H1 (cell line): ENCODE results near the gene CXCL11. TPM values are rescaled to one million over a fixed set of nuclear protein-coding genes. Genes with fewer than 3 reads are reported as not detected.

ENCODE experiments used
- CTCF ChIA-PET: fragments of 300-600 bp; sonication (Branson Sonifier 250); formaldehyde crosslinking; loops from one replicate; lab custom pipeline; 2021; ENCODE audit not compliant: partially characterized antibody; lab: Charles Lee
- POLR2A ChIA-PET: fragments of 300-600 bp; sonication (Branson Sonifier 250); formaldehyde crosslinking; loops from one replicate; lab custom pipeline; 2021; ENCODE audit warnings: inconsistent platforms; ENCODE audit not compliant: partially characterized antibody; lab: Charles Lee
- DNase-seq, 2 experiments: peaks; one replicate each; pipeline versions ENCODE4 v3.0.0 to v3.0.0-alpha.2; 2010 to 2022; ENCODE audit warnings: low spot score in 2 of 2, low read depth in 1 of 2, mixed read lengths in 1 of 2
- FAIRE-seq: peaks from 2 replicates; lab custom pipeline; 2011; peaks lifted over from hg19 to GRCh38; lab: Jason Lieb, UNC
- H2AFZ ChIP-seq: 2 replicates; pipeline ENCODE4 v1.8.1; 2012; ENCODE audit warnings: low read length, inconsistent platforms
- H2AK5ac ChIP-seq: 2 replicates; pipeline ENCODE4 v1.6.1; 2013; ENCODE audit warnings: low read depth, low read length
- H2BK120ac ChIP-seq: replicated peaks from 2 replicates; pipeline ENCODE3; 2013; ENCODE audit warnings: low read depth, low read length, inconsistent platforms
- H2BK12ac ChIP-seq: 2 replicates; pipeline ENCODE4 v1.6.1; 2013; ENCODE audit warnings: low read depth, low read length
- H2BK15ac ChIP-seq: 2 replicates; pipeline ENCODE4 v1.6.1; 2013; ENCODE audit warnings: low read length
- H2BK20ac ChIP-seq: 2 replicates; pipeline ENCODE4 v1.6.1; 2013; ENCODE audit warnings: low read length
- H2BK5ac ChIP-seq: 2 replicates; pipeline ENCODE4 v1.6.1; 2013; ENCODE audit warnings: low read depth, low read length
- H3K14ac ChIP-seq: 2 replicates; pipeline ENCODE4 v1.6.1; 2013; ENCODE audit warnings: inconsistent platforms; ENCODE audit not compliant: insufficient read length
- H3K18ac ChIP-seq: 2 replicates; pipeline ENCODE4 v1.6.1; 2013; ENCODE audit warnings: low read length; ENCODE audit errors: extremely low read depth
- H3K23ac ChIP-seq: 2 replicates; pipeline ENCODE4 v1.6.1; 2013; ENCODE audit warnings: inconsistent platforms; ENCODE audit not compliant: insufficient read length
- H3K23me2 ChIP-seq: 2 replicates; pipeline ENCODE4 v1.6.1; 2013; ENCODE audit warnings: low read depth, low read length
- H3K27ac ChIP-seq: 2 replicates; pipeline ENCODE4 v1.6.1; 2011; ENCODE audit warnings: low read depth, low read length, inconsistent platforms
- H3K27me3 ChIP-seq, 4 experiments: replicated peaks in 1 of 4; 1 replicate in 1 of 4; 2 replicates in 3 of 4; pipeline versions ENCODE4 v1.6.1 to v1.8.1; 2011 to 2013; ENCODE audit warnings: low read length in 3 of 4, mild to moderate bottlenecking in 3 of 4, inconsistent platforms in 2 of 4, mixed read lengths in 2 of 4, moderate library complexity in 1 of 4; ENCODE audit not compliant: control insufficient read depth in 3 of 4, insufficient read depth in 3 of 4; ENCODE audit errors: extremely low read depth in 1 of 4
- H3K36me3 ChIP-seq, 4 experiments: 2 replicates each; pipeline versions ENCODE4 v1.6.1 to v1.8.1; 2011 to 2013; ENCODE audit warnings: mild to moderate bottlenecking in 4 of 4, low read length in 3 of 4, moderate library complexity in 2 of 4, control low read depth in 1 of 4, inconsistent platforms in 1 of 4; ENCODE audit not compliant: insufficient read depth in 4 of 4, control insufficient read depth in 2 of 4
- H3K4ac ChIP-seq: replicated peaks from 2 replicates; pipeline ENCODE3; 2013; ENCODE audit warnings: low read length, low read depth, mixed read lengths, inconsistent platforms; ENCODE audit not compliant: insufficient read length
- H3K4me1 ChIP-seq, 4 experiments: replicated peaks in 1 of 4; 1 replicate in 1 of 4; 2 replicates in 3 of 4; pipeline versions ENCODE4 v1.6.1 to v1.8.1; 2011 to 2013; ENCODE audit warnings: low read length in 3 of 4, inconsistent platforms in 2 of 4, mixed read lengths in 1 of 4; ENCODE audit not compliant: insufficient read depth in 4 of 4, control insufficient read depth in 3 of 4
- H3K4me2 ChIP-seq, 2 experiments: 2 replicates each; pipeline versions ENCODE4 v1.6.1 to v1.8.1; 2011 to 2013; ENCODE audit warnings: low read depth in 2 of 2, low read length in 2 of 2, control low read depth in 1 of 2, inconsistent platforms in 1 of 2, mild to moderate bottlenecking in 1 of 2; ENCODE audit not compliant: insufficient read depth in 1 of 2
- H3K4me3 ChIP-seq, 4 experiments: fragments of 200-600, 300-600 bp in 1 of 4; sonication (generic), shearing (Covaris generic), sonication (Bioruptor Twin) in 1 of 4; 2 replicates each; pipeline versions ENCODE4 v1.5.1 to v1.8.1; 2011 to 2016; ENCODE audit warnings: low read length in 4 of 4, low read depth in 3 of 4, control low read depth in 2 of 4, inconsistent platforms in 2 of 4, mild to moderate bottlenecking in 2 of 4, mixed read lengths in 1 of 4, moderate library complexity in 1 of 4; ENCODE audit not compliant: insufficient read depth in 2 of 4; ENCODE audit errors: extremely low read depth in 1 of 4
- H3K56ac ChIP-seq: replicated peaks from 2 replicates; pipeline ENCODE3; 2013; ENCODE audit warnings: low read depth, mild to moderate bottlenecking, mixed read lengths, low read length, inconsistent platforms; ENCODE audit not compliant: insufficient read length
- H3K79me1 ChIP-seq: 2 replicates; pipeline ENCODE4 v1.6.1; 2013; ENCODE audit warnings: low read depth, low read length, control low read depth
- H3K79me2 ChIP-seq, 2 experiments: 2 replicates each; pipeline versions ENCODE4 v1.6.1 to v1.8.1; 2012 to 2013; ENCODE audit warnings: low read length in 2 of 2, mild to moderate bottlenecking in 2 of 2, inconsistent platforms in 1 of 2; ENCODE audit not compliant: insufficient read depth in 2 of 2, control insufficient read depth in 1 of 2
- H3K9ac ChIP-seq, 4 experiments: replicated peaks in 1 of 4; 1 replicate in 1 of 4; 2 replicates in 3 of 4; pipeline versions ENCODE4 v1.6.1 to v1.8.1; 2011 to 2013; ENCODE audit warnings: low read depth in 3 of 4, low read length in 3 of 4, control low read depth in 2 of 4, mild to moderate bottlenecking in 2 of 4, moderate library complexity in 2 of 4, inconsistent platforms in 1 of 4; ENCODE audit errors: extremely low read depth in 1 of 4
- H3K9me3 ChIP-seq, 2 experiments: 2 replicates each; pipeline versions ENCODE4 v1.6.1 to v1.8.1; 2012 to 2013; ENCODE audit warnings: mild to moderate bottlenecking in 2 of 2, moderate library complexity in 2 of 2, control low read depth in 1 of 2, inconsistent platforms in 1 of 2, low read depth in 1 of 2, low read length in 1 of 2, mixed read lengths in 1 of 2; ENCODE audit not compliant: insufficient read depth in 2 of 2
- H4K20me1 ChIP-seq, 2 experiments: replicated peaks in 1 of 2; 2 replicates each; pipeline versions ENCODE3 to v1.8.1; 2011 to 2013; ENCODE audit warnings: inconsistent platforms in 2 of 2, low read length in 2 of 2, mild to moderate bottlenecking in 1 of 2; ENCODE audit not compliant: insufficient read depth in 2 of 2, control insufficient read depth in 1 of 2
- H4K5ac ChIP-seq: 2 replicates; pipeline ENCODE4 v1.6.1; 2013; ENCODE audit warnings: low read length, low read depth, mixed read lengths, inconsistent platforms; ENCODE audit not compliant: insufficient read length
- H4K8ac ChIP-seq: 2 replicates; pipeline ENCODE4 v1.8.0; 2013; ENCODE audit warnings: mild to moderate bottlenecking, moderate library complexity, low read length, inconsistent platforms; ENCODE audit not compliant: insufficient read depth; ENCODE audit errors: extremely low read depth
- H4K91ac ChIP-seq: replicated peaks from 2 replicates; pipeline ENCODE3; 2013; ENCODE audit warnings: low read length, mixed read lengths, inconsistent platforms; ENCODE audit not compliant: insufficient read length
- CBX5 ChIP-seq: fragments of 300-800, 300-1000 bp; sonication (generic); IDR thresholded peaks from 2 replicates; pipeline ENCODE4 v1.7.1; 2016; ENCODE audit warnings: antibody characterized with exemption, low read length, low read depth
- POLR2A ChIP-seq, 2 experiments: IDR thresholded peaks; 1 replicate in 1 of 2; 2 replicates in 1 of 2; pipeline ENCODE4 v1.6.1; 2011; ENCODE audit warnings: low read depth in 2 of 2, low read length in 2 of 2, mild to moderate bottlenecking in 2 of 2; ENCODE audit errors: control extremely low read depth in 1 of 2
- YY1 ChIP-seq: IDR thresholded peaks from 2 replicates; pipeline ENCODE4 v1.6.1; 2011; ENCODE audit warnings: low read depth, mild to moderate bottlenecking, low read length
- whole genome bisulfite sequencing, 2 experiments: shearing (Covaris generic) in 1 of 2; methylation state at CpG; one replicate each; pipeline versions ENCODE4 v1.1.6 to v1.1.7; 2013 to 2015; ENCODE audit warnings: low lambda C conversion rate in 2 of 2, mixed read lengths in 2 of 2, inconsistent platforms in 1 of 2, low coverage in 1 of 2, missing lambda C conversion rate in 1 of 2; ENCODE audit not compliant: insufficient replicate concordance in 2 of 2, insufficient coverage in 1 of 2, insufficient read length in 1 of 2; ENCODE audit errors: extremely low coverage in 1 of 2, missing lambda C conversion rate in 1 of 2; 5-methylcytosine and 5-hydroxymethylcytosine counted together
- polyA plus RNA-seq, 7 experiments: library from polyadenylated mRNA; depleted of rRNA in 3 of 7; stranded (reverse) in 5 of 7; unstranded in 2 of 7; fragments of >200 nt in 5 of 7; fragments of 200-250 nt in 2 of 7; gene quantifications; 1 replicate in 5 of 7; 2 replicates in 1 of 7; 4 replicates in 1 of 7; pipeline versions ENCODE4 v1.2.1 to v1.2.3, GENCODE V29; 2011 to 2013; ENCODE audit warnings: missing spikeins in 2 of 7, mixed read lengths in 2 of 7
- total RNA-seq: library from RNA; stranded (reverse); fragmentation: NEBNext Ultra II Directional; extraction: Animal tissue kit (Norgen Biotek cat#: 25700); gene quantifications from 2 replicates; pipeline ENCODE4 v1.2.1, GENCODE V29; 2021

Gene CXCL11
- total and polyA plus RNA-seq, 2 of the 8 experiments (the other 6 are each of a cell fraction or from before 2014, with no cell fraction given): 0.18 TPM; not detected in 1

DNA sequence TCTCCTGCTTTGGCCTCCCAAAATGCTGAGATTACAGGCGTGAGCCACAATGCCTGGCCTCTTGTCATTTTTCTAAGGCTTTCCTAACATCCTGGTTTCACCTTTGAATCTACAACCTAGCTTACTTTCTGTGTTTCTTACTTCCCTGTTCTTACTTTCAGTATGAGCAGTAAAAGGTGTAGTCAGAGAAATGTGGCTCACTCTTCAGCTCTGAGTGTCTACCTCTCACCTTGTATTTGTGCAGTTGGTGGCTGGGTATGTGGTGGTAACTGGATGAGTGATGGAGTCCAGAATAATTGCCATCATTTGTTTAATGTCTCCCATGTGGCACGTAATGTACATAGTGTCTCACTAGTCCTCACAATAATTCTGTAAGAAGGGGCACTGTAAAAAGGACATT, 19.1 kb upstream of the CXCL11 start:
- Histone ChIP-seq H3K79me1 (no peaks in the 10 kb centered on the region), H3K56ac (no peak overlapping the region), H3K4me2 (peak overlapping the region in 1 of 2 experiments; percentile 25; a peak in 1 of 4 replicates), H3K9me3 (peaks cover 0 to 6% of the 10 kb centered on the region in 2 experiments; a peak in 1 of 4 replicates), H3K23me2 (no peaks in the 10 kb centered on the region), H4K91ac (no peak overlapping the region), H3K4ac (no peak overlapping the region), H2BK120ac (no peak overlapping the region), H2BK5ac (no peak overlapping the region), H3K27me3 (no peaks in the 10 kb centered on the region), H2BK12ac (no peak overlapping the region), H3K27ac (no peak overlapping the region), H2AFZ (peak overlapping the region; percentile 36; the same call in 1 of the 2 replicates), H2BK15ac (no peak overlapping the region), H2AK5ac (no peak overlapping the region), H3K9ac (no peak overlapping the region), H3K4me1 (peaks cover 0 to 13% (median 10%) of the 10 kb centered on the region in 4 experiments; a peak in 4 of 7 replicates), H2BK20ac (no peak overlapping the region), H4K5ac (no peak overlapping the region), H4K20me1 (no peaks in the 10 kb centered on the region), H3K36me3 (no peaks in the 10 kb centered on the region), H3K4me3 (no peak overlapping the region), H4K8ac (no peak overlapping the region), H3K23ac (no peak overlapping the region), H3K79me2 (no peaks in the 10 kb centered on the region), H3K18ac (no peak overlapping the region), H3K14ac (no peak overlapping the region)
- TF ChIP-seq CBX5 (no peak), POLR2A (IDR thresholded peaks at IDR 0.05; ENCODE audit: control extremely low read depth in 1 of 2, low read depth in 2 of 2, low read length in 2 of 2) (no peak), YY1 (no peak)
- CTCF ChIA-PET: interaction anchor here (1.2 to 4.1 kb wide), 5 partner anchors 8 to 165 kb away, joined by 3 to 25 read pairs (median 7); no protein-coding TSS in a partner anchor
- POLR2A ChIA-PET: interaction anchor here (0.7 kb wide), 1 partner anchor 103 kb away, joined by 3 read pairs; no protein-coding TSS in a partner anchor
- FAIRE-seq (no peak), DNase-seq (no peak)
- WGBS, 2 experiments: 90% methylated on average over 2 of the region's 2 CpGs; no CpG with 5 or more reads in 1 of the 2 experiments
